Right hindlimb (tissue), 1 donor: ENCODE data around the gene P2RY2.

Experiments used
- DNase-seq: peaks from one replicate; pipeline ENCODE4 v3.0.0-alpha.2; 2018

The P2RY2 gene

GRCh38 chr11:73209892-73210291 is 8.2 kb upstream of the P2RY2 start:
- no peak for DNase-seq

GRCh38 chr11:73210916-73211667 is 7.0 kb upstream of the P2RY2 start:
- no peak for DNase-seq

GRCh38 chr11:73213196-73214143 is 4.6 kb upstream of the P2RY2 start:
- no peak for DNase-seq

GRCh38 chr11:73215191-73216134 is 2.6 kb upstream of the P2RY2 start:
- DNase-seq = no peak

GRCh38 chr11:73216465-73216864 is 1.6 kb upstream of the P2RY2 start:
- no peak for DNase-seq

- DNase-seq = no peak
Observed at GRCh38 chr11:73217131-73217809, 811 bp upstream of the P2RY2 start.

GRCh38 chr11:73217810-73218105 is 323 bp upstream of the P2RY2 start:
- no peak for DNase-seq

- DNase-seq = no peak
Observed at GRCh38 chr11:73218830-73219215, 742 bp downstream of the P2RY2 start.

- DNase-seq = no peak
Observed at GRCh38 chr11:73219396-73220285, 1.6 kb downstream of the P2RY2 start.

GRCh38 chr11:73221451-73221850 is 3.4 kb downstream of the P2RY2 start:
- no peak for DNase-seq

GRCh38 chr11:73221996-73222395 is 3.9 kb downstream of the P2RY2 start:
- no peak for DNase-seq

- DNase-seq = no peak
Observed at GRCh38 chr11:73223998-73224730, 6.1 kb downstream of the P2RY2 start.

- no peak for DNase-seq
Observed at GRCh38 chr11:73225001-73225686, 7.1 kb downstream of the P2RY2 start.

- DNase-seq = no peak
Observed at GRCh38 chr11:73225851-73226250, 7.8 kb downstream of the P2RY2 start.

GRCh38 chr11:73226297-73227006 is 8.4 kb downstream of the P2RY2 start:
- DNase-seq = no peak

GRCh38 chr11:73227571-73228211 is 9.6 kb downstream of the P2RY2 start:
- DNase-seq = no peak

GRCh38 chr11:73228268-73229134 is 10.4 kb downstream of the P2RY2 start:
- DNase-seq = no peak
